Lung (tissue), 16 donors: Measurements from ENCODE around the gene DYRK2. TPM values are rescaled to one million over a fixed set of nuclear protein-coding genes. Genes with fewer than 3 reads are reported as not detected.

ENCODE experiments used
- ATAC-seq: fragments of 200-7000 bp; cut with Tn5 transposase; one replicate; pipeline ENCODE4 v1.9.1; 2020; ENCODE audit warnings: moderate number of reproducible peaks; ENCODE audit not compliant: insufficient read depth, low FRiP score
- DNase-seq, 3 donors: peaks; one replicate each; pipeline ENCODE4 v3.0.0-alpha.2; 2013 to 2017
- H3K27ac ChIP-seq, 2 donors: one replicate each; pipeline ENCODE4 v1.5.1; 2013; ENCODE audit warnings: mild to moderate bottlenecking in 2 of 2, moderate library complexity in 2 of 2, control low read depth in 1 of 2, inconsistent platforms in 1 of 2, low read depth in 1 of 2, low read length in 1 of 2
- H3K27me3 ChIP-seq, 3 donors: one replicate each; pipeline ENCODE4 v1.5.1; 2013; ENCODE audit warnings: low read length in 2 of 3; ENCODE audit not compliant: control insufficient read depth in 3 of 3, insufficient read depth in 3 of 3
- H3K36me3 ChIP-seq, 4 donors: one replicate each; pipeline ENCODE4 v1.5.1; 2013; ENCODE audit warnings: low read length in 4 of 4, mild to moderate bottlenecking in 1 of 4, moderate library complexity in 1 of 4; ENCODE audit not compliant: control insufficient read depth in 4 of 4, insufficient read depth in 4 of 4
- H3K4me1 ChIP-seq, 5 donors: one replicate each; pipeline ENCODE4 v1.5.1; 2013; ENCODE audit warnings: low read length in 5 of 5, mild to moderate bottlenecking in 2 of 5, moderate library complexity in 1 of 5; ENCODE audit not compliant: control insufficient read depth in 5 of 5, insufficient read depth in 5 of 5
- H3K4me3 ChIP-seq: one replicate; pipeline ENCODE4 v1.5.1; 2013; ENCODE audit warnings: mild to moderate bottlenecking, control low read depth, moderate library complexity
- H3K9ac ChIP-seq, 2 donors: one replicate each; pipeline ENCODE4 v1.5.1; 2013; ENCODE audit warnings: low read length in 2 of 2, control low read depth in 1 of 2; ENCODE audit not compliant: insufficient read depth in 1 of 2
- H3K9me3 ChIP-seq, 4 donors: one replicate each; pipeline ENCODE4 v1.5.1; 2013; ENCODE audit warnings: low read length in 3 of 4, mild to moderate bottlenecking in 1 of 4, moderate library complexity in 1 of 4; ENCODE audit not compliant: control insufficient read depth in 4 of 4, insufficient read depth in 3 of 4
- CTCF ChIP-seq: IDR thresholded peaks from 2 replicates; pipeline ENCODE4 v1.5.1; 2012; ENCODE audit warnings: mild to moderate bottlenecking; ENCODE audit errors: control extremely low read depth, extremely low read depth
- WGBS, 2 donors: extraction: QIAGEN DNeasy Blood & Tissue Kit; methylation state at CpG; one replicate each; pipeline ENCODE4 v1.1.7; 2013; 5-methylcytosine and 5-hydroxymethylcytosine counted together
- long read RNA-seq, 5 donors: transcript quantifications; one replicate each; lab custom pipeline, GENCODE V29; 2026
- polyA plus RNA-seq, 2 donors: library from polyadenylated mRNA; stranded (reverse); fragments of 200-250 nt; gene quantifications; one replicate each; pipeline ENCODE4 v1.2.1, GENCODE V29; 2013
- total RNA-seq, 2 donors: library from RNA; depleted of rRNA in 1 of 2; stranded (reverse); fragments of >200 nt in 1 of 2; gene quantifications; one replicate each; pipeline ENCODE4 v1.2.1, GENCODE V29; 2014 to 2021
- donor health status: control.
- donor health status: control.
- donor health status: Bipolar disorder and iron deficiency.
- donor health status: healthy.
- donor health status: DM: yes; HTN: yes; CAD: no.

The DYRK2 gene
- 10 to 100 TPM; 19.4 to 34.9 TPM for total RNA-seq
- 1 to 10 TPM; 3.1 to 5.9 TPM for polyA plus RNA-seq
- long read RNA-seq, donor 1, full-length matches to known transcripts: 14 of 23 reads
- long read RNA-seq, donor 1, partial matches to known transcripts: 9 of 23 reads
- long read RNA-seq, donor 1, other reads (novel, unspliced or antisense): 0 of 23 reads
- long read RNA-seq, donor 2, full-length matches to known transcripts: 5 of 5 reads
- long read RNA-seq, donor 2, partial matches to known transcripts: 0 of 5 reads
- long read RNA-seq, donor 2, other reads (novel, unspliced or antisense): 0 of 5 reads
- long read RNA-seq, donor 3, full-length matches to known transcripts: 2 of 2 reads
- long read RNA-seq, donor 3, partial matches to known transcripts: 0 of 2 reads
- long read RNA-seq, donor 3, other reads (novel, unspliced or antisense): 0 of 2 reads
- long read RNA-seq, donor 4, full-length matches to known transcripts: 4 of 4 reads
- long read RNA-seq, donor 4, partial matches to known transcripts: 0 of 4 reads
- long read RNA-seq, donor 4, other reads (novel, unspliced or antisense): 0 of 4 reads
- long read RNA-seq, donor 5, full-length matches to known transcripts: 14 of 14 reads
- long read RNA-seq, donor 5, partial matches to known transcripts: 0 of 14 reads
- long read RNA-seq, donor 5, other reads (novel, unspliced or antisense): 0 of 14 reads

GRCh38 chr12:67648521-67649260 is at the start of gene DYRK2:
Gene DYRK2, plus strand, starts transcription at chr12:67648745. Its CDS starts 389 bp downstream, at chr12:67649134.
- Histone ChIP-seq H3K4me3 (peak within 1 kb of the TSS; percentile 79), H3K27ac (peak within 1 kb of the TSS; percentile 93 to 97), H3K36me3 (peaks cover 0 to 3% (median under 1%) of the 10 kb centered on the region in 4 donors), H3K4me1 (peaks cover 4 to 24% (median 6%) of the 10 kb centered on the region in 5 donors), H3K9me3 (no peaks in the 10 kb centered on the region), H3K27me3 (no peaks in the 10 kb centered on the region), H3K9ac (peak within 1 kb of the TSS; percentile 40 to 78)
- TF ChIP-seq CTCF: no peak
- WGBS, 2 donors: 0 to 1% methylated on average over 59 to 108 of the region's 109 CpGs
- peak; percentile 90 to 94 (median 90) for DNase-seq
- ATAC-seq: peak; percentile 56

GRCh38 chr12:67599691-67600090 is 48.9 kb upstream of the DYRK2 start:
- no peak for TF ChIP-seq CTCF
- no peaks in the 10 kb centered on the region for H3K36me3 ChIP-seq
- no peaks in the 10 kb centered on the region for H3K4me1 ChIP-seq
- H3K27me3 ChIP-seq: no peaks in the 10 kb centered on the region
- DNase-seq: no peak
- WGBS, 2 donors: 84 to 93% methylated on average over 6 of the region's 6 CpGs
- H3K27ac ChIP-seq: no peak overlapping the region
- H3K9me3 ChIP-seq: no peaks in the 10 kb centered on the region
- ATAC-seq: no peak
- no peak overlapping the region for H3K9ac ChIP-seq
- H3K4me3 ChIP-seq: no peak overlapping the region

GRCh38 chr12:67601126-67601525 is 47.4 kb upstream of the DYRK2 start:
- Histone ChIP-seq H3K27me3 (no peaks in the 10 kb centered on the region), H3K4me1 (no peaks in the 10 kb centered on the region), H3K27ac (no peak overlapping the region), H3K4me3 (no peak overlapping the region), H3K36me3 (no peaks in the 10 kb centered on the region), H3K9ac (no peak overlapping the region), H3K9me3 (no peaks in the 10 kb centered on the region)
- ATAC-seq (no peak), DNase-seq (peak in 2 of 3 donors; percentile 10 to 41)
- no peak for TF ChIP-seq CTCF
- WGBS, 2 donors: 80 to 83% methylated on average over 1 of the region's 1 CpG
